Measurements from ENCODE around the gene PLEKHG3. TPM values are rescaled to one million over a fixed set of nuclear protein-coding genes. Genes with fewer than 3 reads are reported as not detected.

PLEKHG3 gene
- total and polyA plus RNA-seq, 2 of the 4 experiments (the other 2 are of a cell fraction): 8.2 to 8.4 TPM

GRCh38 chr14:64733899-64734298, 29.7 kb downstream of the PLEKHG3 start:
- Histone ChIP-seq H4K20me1 (ENCODE audit: insufficient read depth, low read length) (no peaks in the 10 kb centered on the region), H2AK9ac (replicated peaks; ENCODE audit: low read depth, low read length, poor library complexity) (no peak overlapping the region), H2BK5ac (ENCODE audit: low read depth, low read length, poor library complexity, severe bottlenecking) (no peak overlapping the region), H4K8ac (ENCODE audit: low read depth in 2 of 2, low read length in 2 of 2) (no peak overlapping the region), H3K36me3 (ENCODE audit: control insufficient read depth, insufficient read depth, low read length) (peaks cover 21% of the 10 kb centered on the region), H3K4me1 (ENCODE audit: control insufficient read depth, insufficient read depth, low read length) (no peaks in the 10 kb centered on the region), H3K9me1 (ENCODE audit: insufficient read depth, low read length) (peaks cover 2% of the 10 kb centered on the region; the same call in 1 of the 2 replicates), H3K18ac (ENCODE audit: low read depth, low read length) (no peak overlapping the region), H4K91ac (ENCODE audit: insufficient read depth, low read depth, low read length) (no peak overlapping the region), H3K27me3 (ENCODE audit: control insufficient read depth, insufficient read depth, low read length) (no peaks in the 10 kb centered on the region), H2BK120ac (ENCODE audit: low read depth, low read length) (no peak overlapping the region), H3K4me2 (ENCODE audit: low read depth, low read length) (no peak overlapping the region), H2BK15ac (ENCODE audit: low read depth, low read length) (no peak overlapping the region), H3K4me3 (ENCODE audit: insufficient read depth, low read depth, low read length) (no peak overlapping the region), H3K4ac (ENCODE audit: low read depth, low read length) (no peak overlapping the region), H3K56ac (ENCODE audit: extremely low read depth, insufficient read depth, low read length) (no peak overlapping the region), H2AFZ (replicated peaks; ENCODE audit: low read length, poor library complexity) (no peak overlapping the region), H3K9ac (ENCODE audit: low read depth, low read length) (no peak overlapping the region), H3K79me1 (ENCODE audit: low read depth in 1 of 2, low read length in 2 of 2) (no peaks in the 10 kb centered on the region), H4K5ac (ENCODE audit: low read depth, low read length) (no peak overlapping the region), H3K27ac (ENCODE audit: insufficient read depth, low read length) (no peak overlapping the region), H2BK20ac (ENCODE audit: low read depth, low read length) (no peak overlapping the region), H3K23ac (ENCODE audit: low read depth, low read length) (no peak overlapping the region), H3K14ac (replicated peaks; ENCODE audit: low read depth, low read length) (no peak overlapping the region), H3K9me3 (ENCODE audit: control insufficient read depth, insufficient read depth, low read length) (no peaks in the 10 kb centered on the region), H2AK5ac (ENCODE audit: low read depth, low read length) (no peak overlapping the region)
- DNase-seq (no peak), ATAC-seq (ENCODE audit: low read depth) (no peak)
- BruUV-seq (replicated peaks): no TSS peak
- ChIA-PET POLR2A (ENCODE audit: unreplicated experiment) (no interaction called here), CTCF (no interaction called here)
- intact Hi-C loops (cut with micrococcal nuclease) (no loop called here), dilution Hi-C loops (cut with HindIII; ENCODE audit: low sequenced_read_pairs, unreplicated experiment) (no loop called here), in situ Hi-C loops (cut with MboI; ENCODE audit: low sequenced_read_pairs) (no loop called here)
- no peak for TF ChIP-seq NFE2L2 (IDR thresholded peaks at IDR 0.05; ENCODE audit: low read depth, low read length)
- no peak for TF ChIP-seq RCOR1 (IDR thresholded peaks at IDR 0.05; ENCODE audit: insufficient replicate concordance, low read length)
- no peak for TF ChIP-seq CEBPB (IDR thresholded peaks at IDR 0.05; ENCODE audit: low read depth, low read length)
- no peak for TF ChIP-seq MXI1 (IDR thresholded peaks at IDR 0.05; ENCODE audit: borderline replicate concordance, low read depth, low read length)
- TF ChIP-seq RFX5 (IDR thresholded peaks at IDR 0.05; ENCODE audit: low read depth, low read length): no peak
- no CpG with 5 or more reads among the region's 1 CpG for WGBS, 2 experiments (ENCODE audit: extremely low coverage in 2 of 2, insufficient read length in 1 of 2)
